Motor neuron (in vitro differentiated cells): ENCODE measurements around the gene ABL1. TPM values are rescaled to one million over a fixed set of nuclear protein-coding genes. Genes with fewer than 3 reads are reported as not detected.
A peak's percentile ranks its signal among the peaks of the same experiment; 100 is the strongest.

Experiments used
- ATAC-seq, 8 experiments: fragments of 200-7000 bp; cut with Tn5 transposase; replicated peaks in 6 of 8; 2 replicates each; pipeline ENCODE4 v1.8.0; 2021; ENCODE audit warnings: mild to moderate bottlenecking in 8 of 8, moderate library complexity in 8 of 8
- H3K27ac ChIP-seq, 2 donors: fragments of 250-450 bp; sonication (Bioruptor Pico); 2 replicates each; pipeline ENCODE4 v1.9.0; 2021; ENCODE audit warnings: antibody characterized with exemption in 2 of 2, mild to moderate bottlenecking in 2 of 2, moderate library complexity in 1 of 2
- H3K4me1 ChIP-seq, 2 donors: fragments of 250-450 bp; sonication (Bioruptor Pico); replicated peaks in 1 of 2; 2 replicates each; pipeline ENCODE4 v1.6.1; 2021; ENCODE audit warnings: antibody characterized with exemption in 2 of 2, mild to moderate bottlenecking in 2 of 2, moderate library complexity in 1 of 2
- H3K4me3 ChIP-seq, 5 donors: fragments of 250-450 bp; sonication (Bioruptor Pico); 2 replicates each; pipeline ENCODE4 v1.9.0; 2021; ENCODE audit warnings: antibody characterized with exemption in 5 of 5, mild to moderate bottlenecking in 5 of 5, moderate library complexity in 4 of 5
- WGBS, 10 experiments: fragments of 450-650 bp; shearing (Covaris generic); methylation state at CpG; one replicate each; pipeline ENCODE4 v1.0.0; 2022; 5-methylcytosine and 5-hydroxymethylcytosine counted together
- in situ Hi-C, 9 experiments: fragments of 400-800 bp; cut with MboI; loops; one replicate each; pipeline ENCODE4 v1.15.0; 2021; ENCODE audit warnings: low sequenced_read_pairs in 9 of 9, low pct_unique_long_range_greater_than_20kb in 2 of 9; ENCODE audit not compliant: unreplicated experiment in 9 of 9
- total RNA-seq, 8 experiments: library from RNA; unstranded; fragments of 300-600 nt; gene quantifications; 2 replicates each; pipeline versions ENCODE4 v1.2.3 to v1.2.4, GENCODE V29; 2022

Gene ABL1
- total RNA-seq, 8 experiments from 2014 or later: 20.7 to 68.1 (median 33.2) TPM

- no peak overlapping the region for H3K4me3 ChIP-seq
- H3K4me1 ChIP-seq: peaks cover 38 to 44% of the 10 kb centered on the region in 2 donors
- 10 to 50% (median 33%) methylated on average over 2 to 3 of the region's 14 CpGs; no CpG with 5 or more reads in 5 of the 10 experiments for WGBS, 10 experiments
- peak overlapping the region; percentile 76 to 89 for H3K27ac ChIP-seq
- in situ Hi-C loops: no loop called here
- peak in 6 of 8 experiments; percentile 28 to 88 (median 84) for ATAC-seq
These were observed 93.2 kb downstream of the ABL1 start for GRCh38 chr9:130927995-130928900.

GRCh38 chr9:130929571-130930038 is 94.6 kb downstream of the ABL1 start:
- ATAC-seq: no peak
- in situ Hi-C loops: no loop called here
- Histone ChIP-seq H3K4me3 (no peak overlapping the region), H3K4me1 (peaks cover 48 to 49% of the 10 kb centered on the region in 2 donors), H3K27ac (peak overlapping the region; percentile 76 to 89)
- 93 to 100% (median 95%) methylated on average over 1 to 11 of the region's 36 CpGs; no CpG with 5 or more reads in 7 of the 10 experiments for WGBS, 10 experiments

GRCh38 chr9:130930132-130930803 is 95.2 kb downstream of the ABL1 start:
- 40 to 100% (median 100%) methylated on average over 1 of the region's 23 CpGs; no CpG with 5 or more reads in 7 of the 10 experiments for WGBS, 10 experiments
- no peak for ATAC-seq
- no peak overlapping the region for H3K4me3 ChIP-seq
- peaks cover 46 to 49% of the 10 kb centered on the region in 2 donors for H3K4me1 ChIP-seq
- peak overlapping the region; percentile 14 to 89 for H3K27ac ChIP-seq
- in situ Hi-C loops: no loop called here

- Histone ChIP-seq H3K27ac (peak overlapping the region in 1 of 2 donors; percentile 37), H3K4me3 (no peak overlapping the region), H3K4me1 (peaks cover 40 to 43% of the 10 kb centered on the region in 2 donors)
- WGBS, 10 experiments: 40 to 100% (median 93%) methylated on average over 1 to 14 of the region's 15 CpGs; no CpG with 5 or more reads in 3 of the 10 experiments
- ATAC-seq: no peak
- in situ Hi-C loops: no loop called here
These were observed 95.8 kb downstream of the ABL1 start for GRCh38 chr9:130930804-130931349.

GRCh38 chr9:130931508-130932254 is 96.6 kb downstream of the ABL1 start:
- Histone ChIP-seq H3K4me3 (no peak overlapping the region), H3K27ac (peak overlapping the region; percentile 17 to 37), H3K4me1 (peaks cover 39 to 46% of the 10 kb centered on the region in 2 donors)
- in situ Hi-C loops: no loop called here
- no peak for ATAC-seq
- 34 to 97% (median 82%) methylated on average over 4 to 19 of the region's 20 CpGs for WGBS, 10 experiments

- H3K27ac ChIP-seq: peak overlapping the region; percentile 17 to 42
- no peak overlapping the region for H3K4me3 ChIP-seq
- 35 to 100% (median 56%) methylated on average over 1 to 10 of the region's 21 CpGs; no CpG with 5 or more reads in 1 of the 10 experiments for WGBS, 10 experiments
- in situ Hi-C loops: no loop called here
- peak in 5 of 8 experiments; percentile 6 to 52 (median 38) for ATAC-seq
- H3K4me1 ChIP-seq: peaks cover 39 to 48% of the 10 kb centered on the region in 2 donors
These were observed 97.4 kb downstream of the ABL1 start for GRCh38 chr9:130932255-130933079.

- Histone ChIP-seq H3K4me3 (no peak overlapping the region), H3K27ac (peak overlapping the region; percentile 35 to 42), H3K4me1 (peaks cover 33 to 45% of the 10 kb centered on the region in 2 donors)
- in situ Hi-C loops: no loop called here
- 33 to 89% (median 60%) methylated on average over 1 to 8 of the region's 26 CpGs; no CpG with 5 or more reads in 7 of the 10 experiments for WGBS, 10 experiments
- ATAC-seq: peak in 4 of 8 experiments; percentile 18 to 56 (median 40)
These were observed 98.3 kb downstream of the ABL1 start for GRCh38 chr9:130933114-130934046.

- peaks cover 24 to 36% of the 10 kb centered on the region in 2 donors for H3K4me1 ChIP-seq
- 80% methylated on average over 1 of the region's 11 CpGs; no CpG with 5 or more reads in 8 of the 10 experiments for WGBS, 10 experiments
- in situ Hi-C loops: no loop called here
- H3K4me3 ChIP-seq: no peak overlapping the region
- no peak for ATAC-seq
- peak overlapping the region in 1 of 2 donors; percentile 35 for H3K27ac ChIP-seq
These were observed 99.2 kb downstream of the ABL1 start for GRCh38 chr9:130934246-130934645.

GRCh38 chr9:130934702-130935647 is 99.9 kb downstream of the ABL1 start:
- 63 to 93% (median 79%) methylated on average over 1 to 11 of the region's 16 CpGs; no CpG with 5 or more reads in 2 of the 10 experiments for WGBS, 10 experiments
- in situ Hi-C loops: no loop called here
- Histone ChIP-seq H3K4me3 (no peak overlapping the region), H3K27ac (peak overlapping the region in 1 of 2 donors; percentile 40), H3K4me1 (peaks cover 18 to 29% of the 10 kb centered on the region in 2 donors)
- no peak for ATAC-seq

GRCh38 chr9:130935648-130936271 is 100.7 kb downstream of the ABL1 start:
- Histone ChIP-seq H3K4me1 (peaks cover 18 to 31% of the 10 kb centered on the region in 2 donors), H3K27ac (peak overlapping the region in 1 of 2 donors; percentile 40), H3K4me3 (no peak overlapping the region)
- WGBS, 10 experiments: 81 to 100% (median 91%) methylated on average over 2 to 9 of the region's 13 CpGs; no CpG with 5 or more reads in 4 of the 10 experiments
- no peak for ATAC-seq
- in situ Hi-C loops: no loop called here
